ENCODE data around the gene IFNL1. TPM values are rescaled to one million over a fixed set of nuclear protein-coding genes. Genes with fewer than 3 reads are reported as not detected.
A peak's percentile ranks its signal among the peaks of the same experiment; 100 is the strongest.
"Not testable (repeated sequence)": the region's sequence is repeated elsewhere in the genome, so short reads cannot be mapped to it uniquely, and the experiment has no call there.

IFNL1 gene
- total RNA-seq, 2 donors from 2014 or later: not detected

GRCh38 chr19:39308531-39309304, 12.5 kb downstream of the IFNL1 start:
- DNase-seq: peak; percentile 34
- peaks cover 20% of the 10 kb centered on the region for H3K27me3 ChIP-seq
- no peak overlapping the region for H3K9ac ChIP-seq (ENCODE audit: low read depth in 2 of 2, low read length in 2 of 2)
- no peak overlapping the region for H3K4me3 ChIP-seq
- no peak overlapping the region for H3K27ac ChIP-seq
- intact Hi-C loops (cut with DNase I): no loop called here
- TF ChIP-seq CTCF (IDR thresholded peaks at IDR 0.05): no peak
- no peaks in the 10 kb centered on the region for H3K9me3 ChIP-seq
- no peaks in the 10 kb centered on the region for H3K36me3 ChIP-seq
- H3K4me1 ChIP-seq: peaks cover 6% of the 10 kb centered on the region

GRCh38 chr19:39309305-39309670, 13.1 kb downstream of the IFNL1 start:
- H3K4me1 ChIP-seq; intact Hi-C loops (cut with DNase I): not testable (repeated sequence)
- peaks cover 20% of the 10 kb centered on the region for H3K27me3 ChIP-seq

GRCh38 chr19:39310558-39311311, 14.5 kb downstream of the IFNL1 start:
- intact Hi-C loops (cut with DNase I): no loop called here
- H3K27me3 ChIP-seq: peaks cover 20% of the 10 kb centered on the region
- H3K4me3 ChIP-seq: no peak overlapping the region
- peaks cover 6% of the 10 kb centered on the region for H3K4me1 ChIP-seq
- H3K27ac ChIP-seq: no peak overlapping the region
- DNase-seq: no peak
- TF ChIP-seq CTCF (IDR thresholded peaks at IDR 0.05): no peak
- H3K36me3 ChIP-seq: no peaks in the 10 kb centered on the region
- no peak overlapping the region for H3K9ac ChIP-seq (ENCODE audit: low read depth in 2 of 2, low read length in 2 of 2)
- H3K9me3 ChIP-seq: no peaks in the 10 kb centered on the region

More at GRCh38 chr19:39309305-39309670, 13.1 kb downstream of the IFNL1 start:
- not testable (repeated sequence) for H3K27ac ChIP-seq; H3K36me3 ChIP-seq; H3K9me3 ChIP-seq; H3K4me3 ChIP-seq; DNase-seq; H3K9ac ChIP-seq (ENCODE audit: low read depth in 2 of 2, low read length in 2 of 2)

GRCh38 chr19:39314016-39314728, 18.0 kb downstream of the IFNL1 start:
- H3K4me1 ChIP-seq: no peaks in the 10 kb centered on the region
- H3K4me3 ChIP-seq: no peak overlapping the region
- no peak overlapping the region for H3K9ac ChIP-seq (ENCODE audit: low read depth in 2 of 2, low read length in 2 of 2)
- H3K27me3 ChIP-seq: no peaks in the 10 kb centered on the region
- H3K9me3 ChIP-seq: no peaks in the 10 kb centered on the region
- DNase-seq: no peak
- intact Hi-C loops (cut with DNase I): no loop called here
- H3K36me3 ChIP-seq: no peaks in the 10 kb centered on the region
- H3K27ac ChIP-seq: no peak overlapping the region
- no peak for TF ChIP-seq CTCF (IDR thresholded peaks at IDR 0.05)

GRCh38 chr19:39315933-39316332, 19.7 kb downstream of the IFNL1 start:
- DNase-seq: no peak
- no peak for TF ChIP-seq CTCF (IDR thresholded peaks at IDR 0.05)
- H3K27ac ChIP-seq: no peak overlapping the region
- H3K4me3 ChIP-seq: no peak overlapping the region
- H3K27me3 ChIP-seq: no peaks in the 10 kb centered on the region
- no peaks in the 10 kb centered on the region for H3K4me1 ChIP-seq
- no peaks in the 10 kb centered on the region for H3K9me3 ChIP-seq
- no peaks in the 10 kb centered on the region for H3K36me3 ChIP-seq
- H3K9ac ChIP-seq (ENCODE audit: low read depth in 2 of 2, low read length in 2 of 2): no peak overlapping the region
- intact Hi-C loops (cut with DNase I): no loop called here
